K562 (cell line): ENCODE results near the gene FGFRL1. TPM values are rescaled to one million over a fixed set of nuclear protein-coding genes. Genes with fewer than 3 reads are reported as not detected.
A peak's percentile ranks its signal among the peaks of the same experiment; 100 is the strongest.

Experiments
- ATAC-seq: fragments of 200-7000 bp; cut with Tn5 transposase; 3 replicates; pipeline ENCODE4 v1.9.1; 2020; ENCODE audit warnings: moderate library complexity
- BruUV-seq: library from RNA; stranded (reverse); fragments of 400-500 nt; replicated peaks from 2 replicates; lab custom pipeline; 2021; lab: Mats Ljungman, UMichigan
- CTCF ChIA-PET: fragments of 300-600 bp; formaldehyde crosslinking; extraction: SDS; loops from one replicate; lab custom pipeline; 2021; ENCODE audit warnings: low intra/inter-chr PET ratio; lab: Yijun Ruan, JAX
- POLR2A ChIA-PET: fragments of 300-600, 350-650 bp; sonication (Branson Sonifier 250); formaldehyde crosslinking; extraction: SDS; loops from one replicate; lab custom pipeline; 2021; ENCODE audit warnings: antibody characterized with exemption, inconsistent platforms; lab: Yijun Ruan, JAX
- DNase-seq, 4 experiments: peaks; one replicate each; pipeline versions ENCODE4 v3.0.0 to v3.0.0-alpha.2; 2011 to 2018; ENCODE audit warnings: low spot score in 3 of 4, mixed read lengths in 3 of 4; ENCODE audit errors: extremely low read depth in 1 of 4
- FAIRE-seq: peaks from 2 replicates; lab custom pipeline; 2011; peaks lifted over from hg19 to GRCh38; lab: Jason Lieb, UNC
- H2AFZ ChIP-seq: 2 replicates; pipeline ENCODE4 v1.6.0; 2011; ENCODE audit warnings: low read depth, low read length, control low read depth, inconsistent platforms
- H3K27ac ChIP-seq: fragments of 200-600 bp; 3 replicates; pipeline ENCODE4 v1.8.0; 2011; ENCODE audit warnings: low read depth, mild to moderate bottlenecking, control low read depth, inconsistent platforms, low read length, moderate library complexity, mixed read lengths; ENCODE audit errors: extremely low read depth
- H3K27me3 ChIP-seq, 2 experiments: fragments of 300-600 bp in 1 of 2; 2 replicates in 1 of 2; 3 replicates in 1 of 2; pipeline versions ENCODE4 v1.6.0 to v1.8.0; 2011; ENCODE audit warnings: inconsistent platforms in 2 of 2, low read length in 2 of 2, mild to moderate bottlenecking in 1 of 2, mixed read lengths in 1 of 2, moderate library complexity in 1 of 2; ENCODE audit not compliant: control insufficient read depth in 2 of 2, insufficient read depth in 2 of 2
- H3K36me3 ChIP-seq: fragments of 300-600 bp; 3 replicates; pipeline ENCODE4 v1.8.0; 2011; ENCODE audit warnings: mild to moderate bottlenecking, low read length, inconsistent platforms; ENCODE audit not compliant: control insufficient read depth, insufficient read depth
- H3K4me1 ChIP-seq, 2 experiments: fragments of 200-600 bp in 1 of 2; replicated peaks in 1 of 2; 2 replicates in 1 of 2; 3 replicates in 1 of 2; pipeline versions ENCODE4 v1.5.1 to v1.8.0; 2011; ENCODE audit warnings: inconsistent platforms in 2 of 2, low read length in 2 of 2, mild to moderate bottlenecking in 1 of 2, mixed read lengths in 1 of 2, moderate library complexity in 1 of 2; ENCODE audit not compliant: control insufficient read depth in 2 of 2, insufficient read depth in 2 of 2
- H3K4me2 ChIP-seq: 2 replicates; pipeline ENCODE4 v1.6.1; 2011; ENCODE audit warnings: low read length, control low read depth, inconsistent platforms, mixed read lengths; ENCODE audit not compliant: insufficient read depth
- H3K4me3 ChIP-seq: fragments of 200-600 bp; sonication (generic), shearing (Covaris generic); 2 replicates; pipeline ENCODE4 v1.5.1; 2016; ENCODE audit warnings: control low read depth, inconsistent platforms
- H3K79me2 ChIP-seq: fragments of 200-600 bp; 3 replicates; pipeline ENCODE4 v1.8.0; 2011; ENCODE audit warnings: low read length, inconsistent platforms; ENCODE audit not compliant: control insufficient read depth, insufficient read depth
- H3K9ac ChIP-seq, 2 experiments: 2 replicates each; pipeline versions ENCODE4 v1.6.0 to v1.6.1; 2011; ENCODE audit warnings: low read depth in 2 of 2, low read length in 2 of 2, control low read depth in 1 of 2, inconsistent platforms in 1 of 2, mild to moderate bottlenecking in 1 of 2, mixed read lengths in 1 of 2; ENCODE audit not compliant: insufficient read depth in 1 of 2
- H3K9me1 ChIP-seq: one replicate; pipeline ENCODE4 v1.6.0; 2011; ENCODE audit warnings: inconsistent platforms, mild to moderate bottlenecking, low read length, moderate library complexity; ENCODE audit not compliant: control insufficient read depth, insufficient read depth
- H3K9me3 ChIP-seq: replicated peaks from 2 replicates; pipeline ENCODE4 v1.5.1; 2011; ENCODE audit warnings: low read depth, low read length, inconsistent platforms; ENCODE audit not compliant: control insufficient read depth, insufficient read depth
- H4K20me1 ChIP-seq: replicated peaks from 2 replicates; pipeline ENCODE4 v1.6.1; 2011; ENCODE audit warnings: low read length, inconsistent platforms, mixed read lengths; ENCODE audit not compliant: control insufficient read depth, insufficient read depth
- ATF4 ChIP-seq: fragments of 450-650 bp; formaldehyde crosslinking; IDR thresholded peaks from 2 replicates; pipeline ENCODE4 v1.4.0; 2022; ENCODE audit warnings: mild to moderate bottlenecking, moderate library complexity
- CBFA2T3 ChIP-seq: fragments of 450-650 bp; IDR thresholded peaks from 2 replicates; pipeline ENCODE4 v1.6.1; 2017
- CTBP1 ChIP-seq: fragments of 450-650 bp; IDR thresholded peaks from 2 replicates; pipeline ENCODE4 v1.6.1; 2016; ENCODE audit warnings: borderline replicate concordance
- E2F5 ChIP-seq: sonication (generic); formaldehyde crosslinking; IDR thresholded peaks from 2 replicates; pipeline ENCODE4 v1.8.0; 2022; ENCODE audit warnings: mild to moderate bottlenecking, missing genetic modification reagents
- ESRRA ChIP-seq: fragments of 450-650 bp; IDR thresholded peaks from 2 replicates; pipeline ENCODE4 v1.6.1; 2014; ENCODE audit warnings: low read depth, mild to moderate bottlenecking, moderate library complexity, borderline replicate concordance
- FOSL1 ChIP-seq: fragments of 200-800 bp; sonication (Bioruptor generic); conservative IDR thresholded peaks from 2 replicates; pipeline ENCODE4 v1.6.1; 2016; ENCODE audit warnings: missing genetic modification characterization, missing compliant biosample characterization
- MEF2A ChIP-seq: IDR thresholded peaks from 2 replicates; pipeline ENCODE4 v1.6.1; 2011; ENCODE audit warnings: low read depth, mild to moderate bottlenecking, low read length, moderate library complexity; ENCODE audit not compliant: control insufficient read depth
- NUFIP1 ChIP-seq: fragments of 450-650 bp; IDR thresholded peaks from 2 replicates; pipeline ENCODE4 v1.6.1; 2018; ENCODE audit not compliant: partially characterized antibody
- PHF20 ChIP-seq: fragments of 450-650 bp; IDR thresholded peaks from 2 replicates; pipeline ENCODE4 v1.6.1; 2018; ENCODE audit not compliant: partially characterized antibody
- RFX5 ChIP-seq: IDR thresholded peaks from 2 replicates; pipeline ENCODE4 v1.6.1; 2011; ENCODE audit warnings: low read depth, mild to moderate bottlenecking, improper control_type of control experiment, low read length
- UBTF ChIP-seq, 2 experiments: IDR thresholded peaks; 2 replicates each; pipeline ENCODE4 v1.6.1; 2012; ENCODE audit warnings: improper control_type of control experiment in 2 of 2, low read depth in 2 of 2, low read length in 2 of 2, borderline replicate concordance in 1 of 2
- YY1 ChIP-seq, 3 experiments: IDR thresholded peaks; 2 replicates each; pipeline ENCODE4 v1.6.1; 2011; ENCODE audit warnings: low read length in 2 of 3, mild to moderate bottlenecking in 2 of 3, moderate library complexity in 2 of 3, borderline replicate concordance in 1 of 3, control low read depth in 1 of 3, low read depth in 1 of 3; ENCODE audit not compliant: insufficient read depth in 3 of 3, insufficient replicate concordance in 2 of 3, control insufficient read depth in 1 of 3, insufficient read length in 1 of 3; ENCODE audit errors: extremely low read depth in 1 of 3
- ZFP36 ChIP-seq: fragments of 150-350 bp; IDR thresholded peaks from 2 replicates; pipeline ENCODE4 v1.6.1; 2018; ENCODE audit warnings: low read length, low read depth; ENCODE audit not compliant: partially characterized antibody
- ZKSCAN1 ChIP-seq: fragments of 150-350 bp; IDR thresholded peaks from 2 replicates; pipeline ENCODE4 v1.6.1; 2016; ENCODE audit warnings: low read depth, low read length
- WGBS: fragments of 100-300 bp; shearing (Covaris generic); methylation state at CpG from one replicate; pipeline ENCODE4 v1.1.6; 2016; ENCODE audit warnings: low coverage, mixed read lengths; ENCODE audit not compliant: insufficient coverage; ENCODE audit errors: missing lambda C conversion rate; 5-methylcytosine and 5-hydroxymethylcytosine counted together
- in situ Hi-C: fragments of 300-500 bp; cut with MboI; formaldehyde crosslinking; loops from 4 replicates; pipeline ENCODE4 v1.15.0; 2018; ENCODE audit warnings: inconsistent platforms, mixed read lengths
- intact Hi-C: fragments of 100-400 bp; cut with micrococcal nuclease; formaldehyde crosslinking; loops from 2 replicates; pipeline ENCODE4 v1.14.2; 2022
- polyA plus RNA-seq, 8 experiments: library from polyadenylated mRNA; depleted of rRNA in 4 of 8; stranded (reverse) in 5 of 8; unstranded in 3 of 8; fragments of >200 nt; fragmentation: Nextera tagmentation in 2 of 8; fragmentation: Illumina TruSeq in 1 of 8; extraction: Ambion mirVana in 2 of 8; extraction: Trizol in 1 of 8; gene quantifications; 2 replicates each; pipeline versions ENCODE4 v1.2.1 to v1.2.3, GENCODE V29; 2011 to 2014; ENCODE audit warnings: inconsistent platforms in 1 of 8, missing spikeins in 1 of 8
- total RNA-seq, 7 experiments: library from RNA; depleted of rRNA in 6 of 7; stranded (reverse); fragments of >200 nt in 6 of 7; fragmentation: Illumina TruSeq in 2 of 7; extraction: Trizol in 2 of 7; gene quantifications; 2 replicates each; pipeline versions ENCODE4 v1.2.1 to v1.2.3, GENCODE V29; 2011 to 2021; ENCODE audit warnings: low replicate concordance in 1 of 7

The FGFRL1 gene
- total and polyA plus RNA-seq, 9 of the 15 experiments (the other 6 are each of a cell fraction or from before 2014, with no cell fraction given), result 0.34 to 49.9 (median 14.6) TPM

- peak overlapping the region; percentile 24 for H3K4me3 ChIP-seq
- peak; percentile 70 to 94 (median 78) for DNase-seq
- H3K9me3 ChIP-seq, result no peaks in the 10 kb centered on the region; the same call in 1 of the 2 replicates
- H3K4me2 ChIP-seq, result peak overlapping the region; percentile 82
- peaks cover 22% of the 10 kb centered on the region; the same call in 1 of the 3 replicates for H3K36me3 ChIP-seq
- H3K27me3 ChIP-seq, result no peaks in the 10 kb centered on the region
- H3K9ac ChIP-seq, result peak overlapping the region; percentile 75 to 96
- no peaks in the 10 kb centered on the region for H4K20me1 ChIP-seq
- peak; percentile 76 for ATAC-seq
- in situ Hi-C loops, result no loop called here
- H3K9me1 ChIP-seq, result no peaks in the 10 kb centered on the region
- 16% methylated on average over 24 of the region's 25 CpGs for WGBS
- H3K79me2 ChIP-seq, result peaks cover 26% of the 10 kb centered on the region; the same call in 2 of the 3 replicates
- peak; percentile 99 for FAIRE-seq
- peak overlapping the region; percentile 84 for H2AFZ ChIP-seq
- intact Hi-C loops, result loop anchor here (10.0 kb wide), 1 partner anchor 52 kb away; no protein-coding TSS in a partner anchor
- POLR2A ChIA-PET, result interaction anchor here (0.6 to 1.0 kb wide), 3 partner anchors 12 to 726 kb away, joined by 3 to 4 read pairs (median 4); no protein-coding TSS in a partner anchor
- BruUV-seq, result no TSS peak
- peak overlapping the region; percentile 82 for H3K27ac ChIP-seq
- CTCF ChIA-PET, result no interaction called here
- peaks cover 40 to 95% of the 10 kb centered on the region in 2 experiments for H3K4me1 ChIP-seq
- TF ChIP-seq UBTF (IDR thresholded peaks at IDR 0.05; ENCODE audit: borderline replicate concordance in 1 of 2, low read depth in 2 of 2, low read length in 2 of 2) (peak; percentile 67 to 95; a peak in 3 of 4 replicates), PHF20 (peak; percentile 71), ZFP36 (peak; percentile 20), YY1 (IDR thresholded peaks at IDR 0.05; ENCODE audit: borderline replicate concordance in 1 of 3, control insufficient read depth in 1 of 3, extremely low read depth in 1 of 3, insufficient read depth in 3 of 3, insufficient read length in 1 of 3, insufficient replicate concordance in 2 of 3, low read depth in 1 of 3, low read length in 2 of 3) (peak; percentile 30 to 88 (median 74)), FOSL1 (tag) (0 out of 2 replicates have a peak, but pooled peaks have one; percentile 38), RFX5 (no peak), ZKSCAN1 (no peak), CTBP1 (peak; percentile 51), NUFIP1 (no peak), ATF4 (CRISPR knock-in tag) (no peak), E2F5 (CRISPR knock-in tag) (no peak), MEF2A (no peak), ESRRA (peak; percentile 85), CBFA2T3 (peak; percentile 43; the same call in 1 of the 2 replicates)
Measured at GRCh38 chr4:992297-993110, 18.9 kb upstream of the FGFRL1 start.
